Measurements from ENCODE around the gene AGTRAP. TPM values are rescaled to one million over a fixed set of nuclear protein-coding genes. Genes with fewer than 3 reads are reported as not detected.

Gene AGTRAP
- total and polyA plus RNA-seq, 4 donors, result 22.2 to 61.2 (median 36.9) TPM

Other genes with a start within 250 kb of the AGTRAP start
- 1 to 10 TPM; 1.7 to 9.8 TPM for gene FBXO2, start 81.7 kb upstream of the AGTRAP start, total RNA-seq
- 1 to 10 TPM in 1 of 2 donors, under 1 TPM in 1; 0.87 to 7.3 TPM for gene FBXO2, start 81.7 kb upstream of the AGTRAP start, polyA plus RNA-seq
- gene FBXO44, start 81.3 kb upstream of the AGTRAP start, total RNA-seq, result 10 to 100 TPM; 10.4 to 29.0 TPM
- gene FBXO44, start 81.3 kb upstream of the AGTRAP start, polyA plus RNA-seq, result 10 to 100 TPM; 13.1 to 40.6 TPM
- gene FBXO6, start 71.9 kb upstream of the AGTRAP start, total RNA-seq, result 1 to 10 TPM; 4.1 to 7.5 TPM
- 10 to 100 TPM; 11.4 to 12.1 TPM for gene FBXO6, start 71.9 kb upstream of the AGTRAP start, polyA plus RNA-seq
- gene MAD2L2, start 55.0 kb upstream of the AGTRAP start, total RNA-seq, result 10 to 100 TPM; 23.4 to 24.1 TPM
- gene MAD2L2, start 55.0 kb upstream of the AGTRAP start, polyA plus RNA-seq, result 10 to 100 TPM; 25.2 to 41.8 TPM
- under 1 TPM in 1 of 2 donors, not detected in 1; 0.21 TPM for gene DRAXIN, start 44.4 kb upstream of the AGTRAP start, total RNA-seq
- gene DRAXIN, start 44.4 kb upstream of the AGTRAP start, polyA plus RNA-seq, result under 1 TPM in 1 of 2 donors, not detected in 1; 0.03 TPM
- gene C1orf167, start 26.1 kb downstream of the AGTRAP start, total RNA-seq, result 1 to 10 TPM; 1.3 to 3.6 TPM
- gene C1orf167, start 26.1 kb downstream of the AGTRAP start, polyA plus RNA-seq, result 1 to 10 TPM in 1 of 2 donors, under 1 TPM in 1; 0.75 to 2.3 TPM
- gene MTHFR, start 69.8 kb downstream of the AGTRAP start, total RNA-seq, result 10 to 100 TPM; 32.1 to 53.0 TPM
- 10 to 100 TPM in 1 of 2 donors, 1 to 10 TPM in 1; 4.6 to 22.0 TPM for gene MTHFR, start 69.8 kb downstream of the AGTRAP start, polyA plus RNA-seq
- 10 to 100 TPM; 25.8 to 37.5 TPM for gene CLCN6, start 70.1 kb downstream of the AGTRAP start, total RNA-seq
- 10 to 100 TPM in 1 of 2 donors, 1 to 10 TPM in 1; 3.9 to 15.5 TPM for gene CLCN6, start 70.1 kb downstream of the AGTRAP start, polyA plus RNA-seq
- gene NPPA, start 111.6 kb downstream of the AGTRAP start, total RNA-seq, result under 1 TPM in 1 of 2 donors, not detected in 1; 0.48 TPM
- gene NPPA, start 111.6 kb downstream of the AGTRAP start, polyA plus RNA-seq, result 1 to 10 TPM in 1 of 2 donors, under 1 TPM in 1; 0.23 to 5.5 TPM
- gene NPPB, start 122.8 kb downstream of the AGTRAP start, total RNA-seq, result not detected
- 10 to 100 TPM in 1 of 2 donors, under 1 TPM in 1; 0.87 to 25.7 TPM for gene NPPB, start 122.8 kb downstream of the AGTRAP start, polyA plus RNA-seq
- gene KIAA2013, start 190.3 kb downstream of the AGTRAP start, total RNA-seq, result 10 to 100 TPM; 31.7 to 37.1 TPM
- gene KIAA2013, start 190.3 kb downstream of the AGTRAP start, polyA plus RNA-seq, result 10 to 100 TPM; 19.7 to 34.6 TPM
- 10 to 100 TPM; 80.2 to 95.9 TPM for gene PLOD1, start 198.6 kb downstream of the AGTRAP start, total RNA-seq
- 10 to 100 TPM; 28.9 to 60.0 TPM for gene PLOD1, start 198.6 kb downstream of the AGTRAP start, polyA plus RNA-seq
- 10 to 100 TPM; 57.1 TPM for gene MFN2, start 244.3 kb downstream of the AGTRAP start, total RNA-seq
- 10 to 100 TPM; 22.4 to 33.3 TPM for gene MFN2, start 244.3 kb downstream of the AGTRAP start, polyA plus RNA-seq